CD4-positive, alpha-beta T cell treated with Interleukin-6 for 4 hours (primary cell): ENCODE data around the gene ME3.

ENCODE experiments used
- DNase-seq: peaks from one replicate; pipeline ENCODE4 v3.0.0-alpha.2; 2020; ENCODE audit warnings: mixed read lengths

The ME3 gene

GRCh38 chr11:86482692-86483091 lies 189.7 kb downstream of the ME3 start:
- no peak for DNase-seq

GRCh38 chr11:86481399-86481798 lies 191.0 kb downstream of the ME3 start:
- DNase-seq = no peak

GRCh38 chr11:86478348-86478747 lies 194.1 kb downstream of the ME3 start:
- DNase-seq = no peak

- no peak for DNase-seq
These were observed 194.8 kb downstream of the ME3 start for GRCh38 chr11:86477495-86478155.

- no peak for DNase-seq
These were observed 196.1 kb downstream of the ME3 start for GRCh38 chr11:86476109-86476861.

GRCh38 chr11:86475027-86475426 lies 197.4 kb downstream of the ME3 start:
- DNase-seq = no peak

GRCh38 chr11:86473991-86474833 lies 198.2 kb downstream of the ME3 start:
- no peak for DNase-seq

GRCh38 chr11:86469491-86470388 lies 202.7 kb downstream of the ME3 start:
- DNase-seq = no peak

- no peak for DNase-seq
These were observed 204.2 kb downstream of the ME3 start for GRCh38 chr11:86468169-86468568.

GRCh38 chr11:86464509-86465221 lies 207.8 kb downstream of the ME3 start:
- no peak for DNase-seq

- DNase-seq = no peak
These were observed 208.5 kb downstream of the ME3 start for GRCh38 chr11:86463955-86464354.

GRCh38 chr11:86463120-86463519 lies 209.3 kb downstream of the ME3 start:
- DNase-seq = no peak

GRCh38 chr11:86461892-86462291 lies 210.5 kb downstream of the ME3 start:
- no peak for DNase-seq

GRCh38 chr11:86460461-86461385 lies 211.7 kb downstream of the ME3 start:
- DNase-seq = no peak

- no peak for DNase-seq
These were observed 212.5 kb downstream of the ME3 start for GRCh38 chr11:86459682-86460460.

GRCh38 chr11:86459002-86459385 lies 213.4 kb downstream of the ME3 start:
- DNase-seq = no peak

- no peak for DNase-seq
These were observed 214.0 kb downstream of the ME3 start for GRCh38 chr11:86458294-86459001.

- peak; percentile 76 for DNase-seq
These were observed 216.1 kb downstream of the ME3 start for GRCh38 chr11:86456075-86456939.
